CD4-positive, alpha-beta memory T cell (primary cell): ENCODE measurements around the gene SLC44A1. TPM values are rescaled to one million over a fixed set of nuclear protein-coding genes. Genes with fewer than 3 reads are reported as not detected.

Experiments
- CTCF ChIA-PET: fragments of 350-600 bp; sonication (Branson Sonifier 250); formaldehyde crosslinking; loops from one replicate; lab custom pipeline; 2021; ENCODE audit warnings: inconsistent platforms; ENCODE audit not compliant: partially characterized antibody; lab: Charles Lee
- POLR2A ChIA-PET: fragments of 350-600 bp; sonication (Branson Sonifier 250); formaldehyde crosslinking; loops from one replicate; lab custom pipeline; 2021; ENCODE audit not compliant: partially characterized antibody; lab: Charles Lee
- DNase-seq, 5 donors: peaks; one replicate each; pipeline versions ENCODE4 v3.0.0 to v3.0.0-alpha.2; 2020 to 2022; ENCODE audit warnings: mixed read lengths in 1 of 5
- H3K27ac ChIP-seq: one replicate; pipeline ENCODE4 v1.7.0; 2013; ENCODE audit warnings: low read depth, low read length
- H3K27me3 ChIP-seq: 2 replicates; pipeline ENCODE4 v1.7.0; 2013; ENCODE audit warnings: mild to moderate bottlenecking, low read length, moderate library complexity; ENCODE audit not compliant: insufficient read depth
- H3K36me3 ChIP-seq: 2 replicates; pipeline ENCODE4 v1.7.0; 2013; ENCODE audit warnings: mild to moderate bottlenecking, low read length, moderate library complexity; ENCODE audit not compliant: insufficient read depth
- H3K4me1 ChIP-seq: 2 replicates; pipeline ENCODE4 v1.7.0; 2013; ENCODE audit warnings: mild to moderate bottlenecking, low read length, moderate library complexity; ENCODE audit not compliant: insufficient read depth
- H3K4me3 ChIP-seq, 2 donors: one replicate each; pipeline ENCODE4 v1.7.0; 2013; ENCODE audit warnings: low read length in 2 of 2, mild to moderate bottlenecking in 1 of 2
- H3K9me3 ChIP-seq, 2 donors: one replicate each; pipeline ENCODE4 v1.7.0; 2013; ENCODE audit warnings: low read length in 2 of 2, control low read depth in 1 of 2; ENCODE audit not compliant: control insufficient read depth in 1 of 2
- H3K27ac Mint-ChIP-seq, 7 donors: one replicate each; pipeline ENCODE4 v1.8.0; 2020 to 2021; ENCODE audit warnings: mixed read lengths in 7 of 7, mild to moderate bottlenecking in 6 of 7, inconsistent platforms in 3 of 7, moderate library complexity in 3 of 7
- H3K27me3 Mint-ChIP-seq, 2 donors: one replicate each; pipeline ENCODE4 v1.8.0; 2020 to 2021; ENCODE audit warnings: mixed read lengths in 2 of 2
- H3K36me3 Mint-ChIP-seq, 2 donors: one replicate each; pipeline ENCODE4 v1.8.0; 2020 to 2021; ENCODE audit warnings: mixed read lengths in 2 of 2, inconsistent platforms in 1 of 2, mild to moderate bottlenecking in 1 of 2
- H3K4me1 Mint-ChIP-seq, 4 donors: one replicate each; pipeline ENCODE4 v1.8.0; 2020 to 2021; ENCODE audit warnings: mixed read lengths in 4 of 4, mild to moderate bottlenecking in 1 of 4
- H3K4me3 Mint-ChIP-seq, 8 donors: one replicate each; pipeline ENCODE4 v1.8.0; 2020 to 2021; ENCODE audit warnings: mixed read lengths in 8 of 8, mild to moderate bottlenecking in 7 of 8, moderate library complexity in 6 of 8, inconsistent platforms in 3 of 8
- H3K9me3 Mint-ChIP-seq, 8 donors: one replicate each; pipeline ENCODE4 v1.8.0; 2020 to 2021; ENCODE audit warnings: mixed read lengths in 8 of 8, mild to moderate bottlenecking in 5 of 8, inconsistent platforms in 3 of 8, moderate library complexity in 1 of 8
- intact Hi-C: fragments of 100-400 bp; cut with micrococcal nuclease; formaldehyde crosslinking; loops from one replicate; pipeline ENCODE4 v1.15.1; 2023
- polyA plus RNA-seq, 2 donors: library from polyadenylated mRNA; unstranded; fragments of 300-500 nt; fragmentation: Illumina TruSeq; gene quantifications; one replicate each; pipeline ENCODE4 v1.2.3, GENCODE V29; 2021
- total RNA-seq, 2 experiments: library from RNA; stranded (reverse); gene quantifications; one replicate each; pipeline ENCODE4 v1.2.3, GENCODE V29; 2021

SLC44A1 gene
- total and polyA plus RNA-seq, 4 experiments from 2014 or later, result 13.7 to 33.3 (median 17.4) TPM

DNA sequence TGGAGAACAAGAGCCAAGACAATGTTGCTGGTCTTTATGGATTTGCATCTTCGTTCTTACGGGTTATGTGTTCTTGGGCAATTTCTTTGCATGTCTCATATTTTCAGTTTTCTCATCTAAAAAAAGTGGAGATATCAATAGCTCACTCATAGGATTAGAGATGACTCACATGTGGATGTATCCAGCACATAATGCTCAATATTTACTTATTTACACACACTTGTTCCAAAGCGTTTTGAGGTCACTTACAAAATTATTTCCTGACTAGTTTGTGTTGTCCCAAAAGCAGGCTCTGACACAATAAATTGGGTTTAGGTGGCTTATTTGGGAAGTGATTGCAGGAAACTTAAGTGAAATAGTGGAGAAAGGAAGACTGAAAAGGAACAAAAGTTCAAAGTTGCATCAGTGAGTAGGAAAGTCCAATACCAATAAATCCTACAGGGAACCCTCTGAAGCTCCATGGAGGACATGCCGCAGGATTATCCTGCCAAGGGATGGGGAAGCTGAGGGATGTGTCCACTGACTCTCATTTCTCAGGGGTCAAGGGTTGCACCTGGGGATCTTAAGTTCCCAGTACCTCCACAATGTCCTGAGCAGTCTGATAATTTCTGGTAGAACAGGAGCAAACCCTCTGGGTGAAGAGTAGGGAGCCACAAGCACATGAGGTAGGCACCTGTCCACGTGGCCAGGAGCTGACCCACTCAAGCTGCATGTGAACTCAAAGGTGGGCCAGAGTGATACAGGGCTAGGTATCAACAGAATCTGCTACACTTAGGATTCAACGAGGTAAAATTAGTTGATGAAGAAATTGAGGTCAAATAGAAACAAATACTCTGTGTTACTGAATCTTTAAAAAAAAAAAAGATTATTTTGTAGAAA is 37.4 kb upstream of the SLC44A1 start:
- peaks cover 0 to 3% (median 0%) of the 10 kb centered on the region in 8 donors for H3K9me3 Mint-ChIP-seq
- H3K27me3 Mint-ChIP-seq, result peaks cover 0 to 1% of the 10 kb centered on the region in 2 donors
- H3K4me1 Mint-ChIP-seq, result no peaks in the 10 kb centered on the region

DNA sequence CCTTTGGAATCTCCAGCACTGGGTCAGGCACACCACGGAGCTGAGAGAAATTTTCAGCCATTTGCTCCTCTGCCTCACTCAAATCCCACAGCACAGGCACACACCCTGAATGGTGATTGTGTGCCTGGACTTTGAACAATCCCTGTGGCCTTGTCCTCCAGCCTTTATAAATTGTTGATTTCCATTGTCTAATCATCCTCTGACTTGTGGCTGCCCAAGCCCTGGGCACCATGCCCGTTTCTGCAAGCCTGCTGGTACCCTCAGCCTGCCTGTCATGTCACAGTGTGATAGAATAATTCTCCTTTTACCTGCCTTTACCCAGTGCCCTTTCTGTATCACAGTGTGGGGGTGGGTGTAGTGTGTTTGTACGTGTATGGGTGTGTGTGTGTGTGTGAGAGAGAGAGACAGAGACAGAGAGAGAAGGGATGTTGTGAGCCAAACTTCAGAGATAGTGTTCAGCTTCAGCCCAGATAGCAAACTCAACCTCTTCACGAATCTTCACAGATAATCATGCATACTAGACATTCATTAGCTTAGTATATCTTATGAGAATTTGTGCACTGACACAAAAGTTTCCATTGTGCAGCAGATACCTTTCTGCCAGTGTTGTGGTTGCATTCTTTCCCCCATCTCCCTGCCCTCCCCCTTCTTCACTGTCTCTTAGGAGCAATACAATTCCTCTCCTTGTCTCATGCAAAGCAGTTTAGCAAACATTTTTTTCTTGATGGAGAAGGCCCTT is 27.8 kb upstream of the SLC44A1 start:
- Histone ChIP-seq H3K27me3 (no peaks in the 10 kb centered on the region), H3K9me3 (no peaks in the 10 kb centered on the region), H3K27ac (no peak overlapping the region), H3K4me3 (no peak overlapping the region), H3K4me1 (no peaks in the 10 kb centered on the region), H3K36me3 (no peaks in the 10 kb centered on the region)
- intact Hi-C loops, result no loop called here
- Mint-ChIP-seq H3K27me3 (peaks cover 4% of the 10 kb centered on the region in 2 donors), H3K4me1 (no peaks in the 10 kb centered on the region), H3K27ac (no peak overlapping the region), H3K36me3 (no peaks in the 10 kb centered on the region), H3K4me3 (no peak overlapping the region), H3K9me3 (peaks cover 0 to 2% (median 0%) of the 10 kb centered on the region in 8 donors)
- POLR2A ChIA-PET, result no interaction called here
- DNase-seq, result no peak
- CTCF ChIA-PET, result no interaction called here

More for the DNA sequence above, 37.4 kb upstream of the SLC44A1 start:
- Histone ChIP-seq H3K4me3 (no peak overlapping the region), H3K4me1 (no peaks in the 10 kb centered on the region), H3K27ac (no peak overlapping the region), H3K9me3 (no peaks in the 10 kb centered on the region), H3K36me3 (no peaks in the 10 kb centered on the region), H3K27me3 (no peaks in the 10 kb centered on the region)
- no peak overlapping the region for H3K4me3 Mint-ChIP-seq
- intact Hi-C loops, result no loop called here
- H3K36me3 Mint-ChIP-seq, result no peaks in the 10 kb centered on the region
- ChIA-PET POLR2A (no interaction called here), CTCF (no interaction called here)
- DNase-seq, result no peak
- no peak overlapping the region for H3K27ac Mint-ChIP-seq

DNA sequence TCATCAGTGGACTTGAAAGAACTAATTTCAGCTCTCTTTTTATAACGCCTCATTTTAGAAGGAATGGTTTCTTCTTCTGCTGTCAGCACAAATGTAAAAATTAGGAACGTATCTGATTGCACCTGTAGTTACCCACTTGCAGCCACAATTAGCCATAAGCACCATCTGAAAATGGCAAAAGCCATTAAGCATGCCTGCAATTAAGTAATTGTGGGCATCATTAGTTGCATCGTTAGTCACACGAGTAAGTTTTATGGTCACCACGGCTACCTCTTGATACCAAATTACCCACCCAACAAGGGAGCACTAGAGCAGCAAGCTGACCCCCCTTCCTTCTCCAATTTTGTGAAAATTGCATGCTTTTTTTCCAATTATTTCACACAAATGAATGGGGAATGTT is 25.8 kb upstream of the SLC44A1 start:
- Mint-ChIP-seq H3K9me3 (peaks cover 0 to 13% (median 9%) of the 10 kb centered on the region in 8 donors), H3K27ac (no peak overlapping the region), H3K4me3 (no peak overlapping the region), H3K4me1 (no peaks in the 10 kb centered on the region), H3K27me3 (peaks cover 3 to 4% of the 10 kb centered on the region in 2 donors), H3K36me3 (peaks cover 0 to under 1% of the 10 kb centered on the region in 2 donors)
- POLR2A ChIA-PET, result no interaction called here
- Histone ChIP-seq H3K36me3 (no peaks in the 10 kb centered on the region), H3K9me3 (no peaks in the 10 kb centered on the region), H3K4me3 (no peak overlapping the region), H3K27me3 (no peaks in the 10 kb centered on the region), H3K4me1 (no peaks in the 10 kb centered on the region), H3K27ac (no peak overlapping the region)
- no peak for DNase-seq
- intact Hi-C loops, result no loop called here
- CTCF ChIA-PET, result no interaction called here

DNA sequence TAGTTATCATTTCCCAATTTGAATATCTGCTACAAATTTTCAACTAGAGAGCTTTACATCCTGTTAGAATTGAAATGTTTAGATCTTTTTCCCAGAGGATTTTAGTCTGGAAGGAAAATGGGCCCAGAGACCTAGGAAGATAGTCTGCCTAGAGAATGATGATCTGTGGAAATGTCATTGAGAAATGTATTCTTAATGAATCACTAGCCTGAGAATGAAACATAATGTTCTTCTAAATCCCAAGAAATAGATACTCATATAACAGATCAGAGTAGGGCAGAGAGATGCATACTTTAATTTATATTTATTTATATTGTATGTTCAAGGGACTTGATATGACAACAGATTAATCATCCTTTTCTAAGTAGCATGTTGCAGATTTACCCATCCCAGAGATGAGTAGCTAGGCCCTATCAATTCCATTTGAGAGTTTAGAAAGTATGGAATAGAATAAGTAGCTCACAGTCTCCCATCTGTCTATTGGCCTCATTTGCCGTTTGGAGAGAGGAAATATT is 25.1 kb upstream of the SLC44A1 start:
- no peaks in the 10 kb centered on the region for H3K27me3 ChIP-seq
- DNase-seq, result no peak
- peaks cover 0 to 19% (median 16%) of the 10 kb centered on the region in 8 donors for H3K9me3 Mint-ChIP-seq
- peaks cover 4% of the 10 kb centered on the region in 2 donors for H3K27me3 Mint-ChIP-seq
- H3K36me3 Mint-ChIP-seq, result peaks cover under 1 to 5% of the 10 kb centered on the region in 2 donors
- H3K27ac ChIP-seq, result no peak overlapping the region
- H3K4me3 ChIP-seq, result no peak overlapping the region
- H3K36me3 ChIP-seq, result no peaks in the 10 kb centered on the region
- peaks cover 0 to 2% of the 10 kb centered on the region in 2 donors for H3K9me3 ChIP-seq
- H3K27ac Mint-ChIP-seq, result peak overlapping the region in 1 of 7 donors; percentile 44
- H3K4me1 Mint-ChIP-seq, result no peaks in the 10 kb centered on the region
- intact Hi-C loops, result no loop called here
- ChIA-PET POLR2A (no interaction called here), CTCF (no interaction called here)
- H3K4me1 ChIP-seq, result no peaks in the 10 kb centered on the region
- H3K4me3 Mint-ChIP-seq, result no peak overlapping the region

DNA sequence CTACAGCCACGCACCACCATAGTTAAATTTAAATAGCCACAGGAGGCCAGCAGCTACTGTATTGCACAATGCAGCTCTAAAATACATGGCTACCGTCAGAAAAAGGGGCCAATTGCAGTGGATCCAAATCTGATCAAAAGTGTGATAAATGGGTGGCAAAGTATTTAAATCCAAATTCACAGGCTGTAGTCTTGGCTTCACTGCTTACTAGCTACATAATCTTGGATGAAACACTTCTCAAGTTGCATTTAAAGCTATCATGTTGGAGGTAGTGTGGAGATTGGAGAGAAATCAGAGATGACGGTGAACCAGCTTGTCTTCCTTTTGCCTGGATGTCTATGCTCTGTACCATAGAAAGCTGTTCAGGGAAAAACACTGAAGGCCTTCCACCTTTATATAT is 24.0 kb upstream of the SLC44A1 start:
- Histone ChIP-seq H3K4me1 (no peaks in the 10 kb centered on the region), H3K4me3 (no peak overlapping the region), H3K9me3 (peaks cover 0 to 2% of the 10 kb centered on the region in 2 donors), H3K36me3 (no peaks in the 10 kb centered on the region), H3K27ac (no peak overlapping the region), H3K27me3 (no peaks in the 10 kb centered on the region)
- POLR2A ChIA-PET, result no interaction called here
- Mint-ChIP-seq H3K27ac (no peak overlapping the region), H3K36me3 (peaks cover 5 to 6% of the 10 kb centered on the region in 2 donors), H3K27me3 (peaks cover 4 to 8% of the 10 kb centered on the region in 2 donors), H3K4me3 (no peak overlapping the region), H3K9me3 (peaks cover 0 to 30% (median 26%) of the 10 kb centered on the region in 8 donors), H3K4me1 (no peaks in the 10 kb centered on the region)
- no peak for DNase-seq
- intact Hi-C loops, result no loop called here
- CTCF ChIA-PET, result no interaction called here

DNA sequence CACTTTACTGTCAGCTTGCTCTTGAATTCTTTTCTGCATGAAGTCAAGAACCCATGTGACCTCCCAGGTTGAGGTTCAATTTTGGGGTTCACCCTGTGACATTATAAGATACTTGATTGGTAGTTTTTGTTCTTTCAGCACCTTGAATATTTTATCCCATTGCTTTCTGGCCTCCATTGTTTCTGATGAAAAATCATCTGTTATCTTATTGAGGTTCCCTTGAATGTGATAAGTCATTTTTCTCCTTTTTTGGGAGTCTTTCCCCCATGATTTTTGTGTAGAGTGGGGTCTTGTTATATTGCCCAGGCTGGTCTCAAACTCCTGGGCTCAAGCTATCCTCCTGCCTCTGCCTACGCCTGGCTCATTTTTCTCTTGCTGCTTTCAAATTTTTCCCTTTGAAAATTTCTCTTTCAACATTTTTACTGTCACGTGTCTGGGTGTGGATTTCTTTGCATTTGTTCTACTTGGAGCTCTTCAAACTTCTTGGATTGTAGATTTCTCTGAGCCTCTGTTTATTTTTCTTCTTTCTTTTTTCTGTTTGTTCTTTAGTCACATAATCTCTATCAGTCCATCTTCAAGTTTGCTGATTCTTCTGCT is 20.8 kb upstream of the SLC44A1 start:
- no peaks in the 10 kb centered on the region for H3K27me3 ChIP-seq
- Mint-ChIP-seq H3K4me1 (no peaks in the 10 kb centered on the region), H3K4me3 (no peak overlapping the region), H3K9me3 (peaks cover 0 to 34% (median 26%) of the 10 kb centered on the region in 8 donors), H3K27me3 (peaks cover 7 to 8% of the 10 kb centered on the region in 2 donors), H3K36me3 (peaks cover 5 to 6% of the 10 kb centered on the region in 2 donors), H3K27ac (no peak overlapping the region)
- H3K36me3 ChIP-seq, result no peaks in the 10 kb centered on the region
- H3K4me3 ChIP-seq, result no peak overlapping the region
- H3K4me1 ChIP-seq, result no peaks in the 10 kb centered on the region
- peaks cover 0 to 2% of the 10 kb centered on the region in 2 donors for H3K9me3 ChIP-seq
- CTCF ChIA-PET, result no interaction called here
- POLR2A ChIA-PET, result no interaction called here
- intact Hi-C loops, result no loop called here
- no peak for DNase-seq
- H3K27ac ChIP-seq, result no peak overlapping the region

DNA sequence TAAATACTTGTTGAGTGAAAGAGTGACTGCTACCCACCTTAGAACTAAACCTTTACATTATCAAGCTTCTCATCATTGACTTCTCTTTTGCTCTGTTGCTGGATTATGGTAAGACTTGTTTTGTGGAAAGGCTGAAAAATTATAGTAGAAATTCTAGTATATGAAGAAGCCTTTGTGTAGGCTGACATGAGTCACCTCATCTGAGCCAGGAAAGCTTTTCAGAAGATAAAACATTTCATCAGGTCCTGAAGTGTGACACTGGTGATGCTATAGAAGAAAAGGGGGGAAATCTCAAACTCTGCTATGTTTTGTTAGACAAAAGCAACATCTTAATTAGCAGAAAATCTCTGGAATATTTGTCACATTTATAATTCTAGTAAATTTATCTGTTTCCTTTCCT is 18.4 kb upstream of the SLC44A1 start:
- H3K27me3 Mint-ChIP-seq, result peaks cover 12 to 15% of the 10 kb centered on the region in 2 donors
- no peak for DNase-seq
- no peak overlapping the region for H3K27ac Mint-ChIP-seq
- ChIA-PET POLR2A (no interaction called here), CTCF (no interaction called here)
- no peak overlapping the region for H3K4me3 ChIP-seq
- no peaks in the 10 kb centered on the region for H3K36me3 ChIP-seq
- no peaks in the 10 kb centered on the region for H3K4me1 ChIP-seq
- no peak overlapping the region for H3K27ac ChIP-seq
- peaks cover 5 to 6% of the 10 kb centered on the region in 2 donors for H3K36me3 Mint-ChIP-seq
- no peaks in the 10 kb centered on the region for H3K27me3 ChIP-seq
- intact Hi-C loops, result no loop called here
- H3K4me3 Mint-ChIP-seq, result no peak overlapping the region
- H3K9me3 Mint-ChIP-seq, result peaks cover 0 to 34% (median 26%) of the 10 kb centered on the region in 8 donors
- peaks cover 0 to 2% of the 10 kb centered on the region in 2 donors for H3K9me3 ChIP-seq
- H3K4me1 Mint-ChIP-seq, result no peaks in the 10 kb centered on the region
